IPS DF 4.7 (cell line): ENCODE data around the gene TIE1.

Experiments used
- DNase-seq: peaks from one replicate; pipeline ENCODE4 v3.0.0-alpha.2; 2013; ENCODE audit warnings: low spot score; ENCODE audit errors: extremely low read depth

The TIE1 gene

GRCh38 chr1:43312212-43312623 lies 11.4 kb downstream of the TIE1 start:
- DNase-seq, result no peak

GRCh38 chr1:43312663-43313515 lies 12.1 kb downstream of the TIE1 start:
- no peak for DNase-seq

GRCh38 chr1:43313771-43314170 lies 13.0 kb downstream of the TIE1 start:
- DNase-seq, result no peak

GRCh38 chr1:43314233-43314632 lies 13.5 kb downstream of the TIE1 start:
- no peak for DNase-seq

- no peak for DNase-seq
Measured at GRCh38 chr1:43315481-43315880, 14.7 kb downstream of the TIE1 start.

GRCh38 chr1:43315963-43316737 lies 15.4 kb downstream of the TIE1 start:
- DNase-seq, result no peak

- DNase-seq, result no peak
Measured at GRCh38 chr1:43316738-43317520, 16.1 kb downstream of the TIE1 start.

- no peak for DNase-seq
Measured at GRCh38 chr1:43317817-43318471, 17.2 kb downstream of the TIE1 start.

- DNase-seq, result no peak
Measured at GRCh38 chr1:43318831-43319230, 18.0 kb downstream of the TIE1 start.

- DNase-seq, result no peak
Measured at GRCh38 chr1:43319288-43319687, 18.5 kb downstream of the TIE1 start.

GRCh38 chr1:43319766-43320165 lies 19.0 kb downstream of the TIE1 start:
- no peak for DNase-seq

GRCh38 chr1:43321331-43321891 lies 20.6 kb downstream of the TIE1 start:
- DNase-seq, result no peak

- no peak for DNase-seq
Measured at GRCh38 chr1:43322506-43322905, 21.7 kb downstream of the TIE1 start.

- no peak for DNase-seq
Measured at GRCh38 chr1:43324810-43325209, 24.0 kb downstream of the TIE1 start.

- no peak for DNase-seq
Measured at GRCh38 chr1:43325381-43325780, 24.6 kb downstream of the TIE1 start.

GRCh38 chr1:43327549-43328292 lies 26.9 kb downstream of the TIE1 start:
- no peak for DNase-seq

- DNase-seq, result no peak
Measured at GRCh38 chr1:43329995-43330751, 29.4 kb downstream of the TIE1 start.

GRCh38 chr1:43331688-43332087 lies 30.9 kb downstream of the TIE1 start:
- DNase-seq, result no peak

- no peak for DNase-seq
Measured at GRCh38 chr1:43334453-43335205, 33.8 kb downstream of the TIE1 start.
